HEK293 (cell line): ENCODE data around the gene EEF2.
A peak's percentile ranks its signal among the peaks of the same experiment; 100 is the strongest.

ENCODE experiments used
- CTCF ChIA-PET: fragments of 350-600 bp; formaldehyde crosslinking; extraction: SDS; loops from one replicate; lab custom pipeline; 2021; ENCODE audit warnings: antibody characterized with exemption; lab: Yijun Ruan, JAX
- POLR2A ChIA-PET: fragments of 300-600 bp; formaldehyde crosslinking; extraction: SDS; loops from one replicate; lab custom pipeline; 2020; ENCODE audit warnings: antibody characterized with exemption, inconsistent platforms; lab: Yijun Ruan, JAX
- H3K27ac ChIP-seq: fragments of 200-500 bp; sonication (Bioruptor generic); 2 replicates; pipeline ENCODE4 v1.5.1; 2014; ENCODE audit warnings: low read depth, low read length, control low read depth, inconsistent platforms; ENCODE audit errors: extremely low read depth
- H3K36me3 ChIP-seq, 2 experiments: fragments of 200-500 bp in 1 of 2; sonication (Bioruptor generic) in 1 of 2; 1 replicate in 1 of 2; 2 replicates in 1 of 2; pipeline ENCODE4 v1.5.1; 2014 to 2017; ENCODE audit warnings: inconsistent platforms in 2 of 2, low read length in 2 of 2; ENCODE audit not compliant: control insufficient read depth in 2 of 2, insufficient read depth in 1 of 2
- H3K4me1 ChIP-seq: fragments of 200-500 bp; sonication (Bioruptor generic); 2 replicates; pipeline ENCODE4 v1.5.1; 2014; ENCODE audit warnings: mild to moderate bottlenecking, low read length, inconsistent platforms; ENCODE audit not compliant: control insufficient read depth, insufficient read depth
- H3K4me3 ChIP-seq: 2 replicates; pipeline ENCODE4 v1.5.1; 2011; ENCODE audit warnings: low read depth, mild to moderate bottlenecking, control low read depth, low read length, moderate library complexity
- H3K9me3 ChIP-seq: fragments of 200-500 bp; sonication (Bioruptor generic); 2 replicates; pipeline ENCODE4 v1.5.1; 2014; ENCODE audit warnings: low read depth, low read length, inconsistent platforms; ENCODE audit not compliant: control insufficient read depth, insufficient read depth
- KLF9 ChIP-seq: fragments of 450-650 bp; formaldehyde crosslinking; IDR thresholded peaks from 2 replicates; pipeline ENCODE4 v1.5.1; 2016; ENCODE audit warnings: missing biosample characterization, missing genetic modification characterization, low read depth
- ZEB2 ChIP-seq: fragments of 450-650 bp; formaldehyde crosslinking; IDR thresholded peaks from 2 replicates; pipeline ENCODE4 v1.5.1; 2016; ENCODE audit warnings: missing biosample characterization, missing genetic modification characterization
- ZIC2 ChIP-seq: fragments of 450-650 bp; formaldehyde crosslinking; IDR thresholded peaks from 2 replicates; pipeline ENCODE4 v1.5.1; 2016; ENCODE audit warnings: missing biosample characterization, missing genetic modification characterization
- ZNF121 ChIP-seq: fragments of 450-650 bp; formaldehyde crosslinking; IDR thresholded peaks from 2 replicates; pipeline ENCODE4 v1.5.1; 2016; ENCODE audit warnings: missing biosample characterization, missing genetic modification characterization
- ZNF174 ChIP-seq: fragments of 450-650 bp; formaldehyde crosslinking; IDR thresholded peaks from 2 replicates; pipeline ENCODE4 v1.5.0; 2017; ENCODE audit warnings: missing biosample characterization, mild to moderate bottlenecking, missing genetic modification characterization
- ZNF202 ChIP-seq: fragments of 450-650 bp; formaldehyde crosslinking; IDR thresholded peaks from 2 replicates; pipeline ENCODE4 v1.5.1; 2016; ENCODE audit warnings: missing biosample characterization, missing genetic modification characterization, borderline replicate concordance
- ZNF211 ChIP-seq: fragments of 450-650 bp; formaldehyde crosslinking; IDR thresholded peaks from 2 replicates; pipeline ENCODE4 v1.5.1; 2016; ENCODE audit warnings: low read depth, missing biosample characterization, missing genetic modification characterization
- ZNF311 ChIP-seq: fragments of 450-650 bp; formaldehyde crosslinking; IDR thresholded peaks from 2 replicates; pipeline ENCODE4 v1.5.1; 2017; ENCODE audit warnings: missing biosample characterization, missing genetic modification characterization, borderline replicate concordance
- ZNF391 ChIP-seq: fragments of 450-650 bp; formaldehyde crosslinking; IDR thresholded peaks from 2 replicates; pipeline ENCODE4 v1.5.1; 2016; ENCODE audit warnings: low read depth, missing biosample characterization, missing genetic modification characterization, borderline replicate concordance
- ZNF600 ChIP-seq: fragments of 450-650 bp; formaldehyde crosslinking; IDR thresholded peaks from 2 replicates; pipeline ENCODE4 v1.5.1; 2016; ENCODE audit warnings: missing biosample characterization, missing genetic modification characterization
- ZNF660 ChIP-seq: fragments of 450-650 bp; IDR thresholded peaks from 2 replicates; pipeline ENCODE4 v1.5.1; 2018; ENCODE audit warnings: missing biosample characterization, mild to moderate bottlenecking, missing genetic modification characterization
- ZSCAN30 ChIP-seq: fragments of 450-650 bp; IDR thresholded peaks from 2 replicates; pipeline ENCODE4 v1.5.1; 2018; ENCODE audit warnings: missing biosample characterization, mild to moderate bottlenecking, missing genetic modification characterization, moderate library complexity
- TF ChIP-seq, protein P1 (sequence below): fragments of 450-650 bp; formaldehyde crosslinking; IDR thresholded peaks from 2 replicates; pipeline ENCODE4 v1.5.1; 2016; ENCODE audit warnings: missing biosample characterization, missing genetic modification characterization
- TF ChIP-seq, protein P2 (sequence below): fragments of 450-650 bp; formaldehyde crosslinking; IDR thresholded peaks from 2 replicates; pipeline ENCODE4 v1.5.1; 2016; ENCODE audit warnings: missing biosample characterization, missing genetic modification characterization, borderline replicate concordance
- TF ChIP-seq, protein P3 (sequence below): fragments of 450-650 bp; formaldehyde crosslinking; IDR thresholded peaks from 2 replicates; pipeline ENCODE4 v1.5.1; 2016; ENCODE audit warnings: missing biosample characterization, missing genetic modification characterization
- TF ChIP-seq, protein P4 (sequence below): fragments of 450-650 bp; formaldehyde crosslinking; IDR thresholded peaks from 2 replicates; pipeline ENCODE4 v1.5.1; 2016; ENCODE audit warnings: missing biosample characterization, missing genetic modification characterization, low read depth

The EEF2 gene

DNA sequence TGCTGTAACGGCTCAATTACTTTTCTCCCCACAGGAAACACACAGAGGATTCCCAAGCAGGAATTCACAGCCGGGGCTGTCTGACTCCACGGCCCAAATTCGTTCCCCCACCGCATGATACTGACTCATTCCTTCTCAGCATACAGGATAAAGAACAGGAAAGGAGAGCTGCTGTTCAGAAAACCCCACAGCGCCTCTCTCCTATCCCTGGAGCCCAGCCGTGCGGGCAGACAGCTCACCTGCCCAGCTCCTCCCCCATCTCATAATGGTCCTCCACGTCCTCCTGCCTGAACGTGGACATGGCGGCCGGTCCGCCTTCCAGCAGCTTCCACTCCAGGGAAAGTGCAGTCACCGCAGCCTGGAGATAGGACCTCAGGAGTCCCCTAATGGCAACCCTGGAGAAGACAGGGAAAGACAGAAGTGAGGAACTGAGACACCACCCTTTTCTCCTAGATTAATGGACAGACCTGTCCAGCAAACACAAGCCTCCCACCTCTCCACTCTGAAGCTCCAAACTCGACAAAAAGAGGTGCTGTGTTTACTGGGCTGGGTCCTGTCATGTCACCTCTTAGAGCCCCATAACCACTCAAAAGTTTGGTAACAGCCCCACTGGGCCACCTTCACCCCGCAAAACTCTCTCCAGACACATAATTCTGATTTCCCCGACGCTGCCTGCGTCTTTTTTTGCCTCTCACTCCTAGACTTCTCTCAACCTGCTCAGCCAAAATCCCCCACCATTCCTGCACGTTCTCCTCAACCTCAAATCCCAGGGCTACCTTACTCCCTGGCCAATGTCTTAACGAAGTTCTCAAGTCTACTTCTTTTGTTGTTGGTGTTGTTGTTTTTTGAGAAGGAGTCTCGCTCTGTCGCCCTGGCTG, 15.6 kb downstream of the EEF2 start (continued):
- TF ChIP-seq ZNF202 (no peak), ZNF600 (tag by site-specific recombination) (peak; percentile 67), ZNF121 (peak; percentile 78), ZNF211 (tag by site-specific recombination) (no peak), ZIC2 (tag by site-specific recombination) (0 out of 2 replicates have a peak, but pooled peaks have one; percentile 18), ZEB2 (0 out of 2 replicates have a peak, but pooled peaks have one; percentile 9)
- TF ChIP-seq, protein P1, sequence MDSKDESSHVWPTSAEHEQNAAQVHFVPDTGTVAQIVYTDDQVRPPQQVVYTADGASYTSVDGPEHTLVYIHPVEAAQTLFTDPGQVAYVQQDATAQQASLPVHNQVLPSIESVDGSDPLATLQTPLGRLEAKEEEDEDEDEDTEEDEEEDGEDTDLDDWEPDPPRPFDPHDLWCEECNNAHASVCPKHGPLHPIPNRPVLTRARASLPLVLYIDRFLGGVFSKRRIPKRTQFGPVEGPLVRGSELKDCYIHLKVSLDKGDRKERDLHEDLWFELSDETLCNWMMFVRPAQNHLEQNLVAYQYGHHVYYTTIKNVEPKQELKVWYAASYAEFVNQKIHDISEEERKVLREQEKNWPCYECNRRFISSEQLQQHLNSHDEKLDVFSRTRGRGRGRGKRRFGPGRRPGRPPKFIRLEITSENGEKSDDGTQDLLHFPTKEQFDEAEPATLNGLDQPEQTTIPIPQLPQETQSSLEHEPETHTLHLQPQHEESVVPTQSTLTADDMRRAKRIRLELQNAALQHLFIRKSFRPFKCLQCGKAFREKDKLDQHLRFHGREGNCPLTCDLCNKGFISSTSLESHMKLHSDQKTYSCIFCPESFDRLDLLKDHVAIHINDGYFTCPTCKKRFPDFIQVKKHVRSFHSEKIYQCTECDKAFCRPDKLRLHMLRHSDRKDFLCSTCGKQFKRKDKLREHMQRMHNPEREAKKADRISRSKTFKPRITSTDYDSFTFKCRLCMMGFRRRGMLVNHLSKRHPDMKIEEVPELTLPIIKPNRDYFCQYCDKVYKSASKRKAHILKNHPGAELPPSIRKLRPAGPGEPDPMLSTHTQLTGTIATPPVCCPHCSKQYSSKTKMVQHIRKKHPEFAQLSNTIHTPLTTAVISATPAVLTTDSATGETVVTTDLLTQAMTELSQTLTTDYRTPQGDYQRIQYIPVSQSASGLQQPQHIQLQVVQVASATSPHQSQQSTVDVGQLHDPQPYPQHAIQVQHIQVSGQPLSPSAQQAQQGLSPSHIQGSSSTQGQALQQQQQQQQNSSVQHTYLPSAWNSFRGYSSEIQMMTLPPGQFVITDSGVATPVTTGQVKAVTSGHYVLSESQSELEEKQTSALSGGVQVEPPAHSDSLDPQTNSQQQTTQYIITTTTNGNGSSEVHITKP: peak; percentile 52

DNA sequence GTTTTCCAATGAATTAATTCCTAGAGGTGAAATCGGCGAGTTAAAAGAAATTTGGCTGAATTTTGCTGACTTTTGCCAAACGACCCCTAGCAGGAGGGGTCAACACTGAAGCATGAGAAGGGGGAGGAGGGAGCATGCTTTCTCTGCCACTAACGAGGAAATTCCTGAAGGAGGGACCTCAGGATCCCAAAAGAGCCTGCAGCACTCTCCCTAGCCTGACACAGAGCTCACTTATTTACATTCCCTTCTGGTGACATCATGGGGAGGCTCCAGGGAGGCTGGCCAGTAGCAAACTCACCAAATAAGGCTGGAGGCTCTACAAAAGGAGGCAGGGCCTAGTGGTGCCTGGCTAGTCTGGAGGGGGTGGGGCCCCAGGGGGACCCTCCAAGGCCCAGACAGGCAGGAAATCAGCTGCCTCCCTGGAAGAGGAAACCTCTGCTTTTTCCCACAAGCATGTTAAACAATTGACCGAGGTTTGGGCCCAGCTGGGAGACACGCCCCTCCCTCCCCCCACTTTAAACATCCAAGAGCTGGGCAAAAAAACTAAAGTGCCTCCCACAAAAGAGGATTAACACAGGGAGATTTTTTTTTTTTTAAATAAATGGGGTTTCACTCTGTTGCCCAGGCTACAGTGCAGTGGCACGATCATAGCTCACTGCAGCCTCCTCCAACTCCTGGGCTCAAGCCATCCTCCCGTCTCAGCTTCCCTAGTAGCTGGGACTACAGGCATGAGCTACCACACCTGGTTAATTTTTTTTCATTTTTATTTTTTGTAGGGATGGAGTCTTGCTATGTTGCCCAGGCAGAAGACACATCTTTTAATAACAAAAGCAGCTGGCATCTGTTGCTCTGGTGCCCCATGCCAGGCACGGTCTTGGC, 16.5 kb downstream of the EEF2 start:
- Histone ChIP-seq H3K27ac (peak overlapping the region; percentile 78), H3K4me1 (peaks cover 17% of the 10 kb centered on the region), H3K36me3 (peaks cover 18 to 44% of the 10 kb centered on the region in 2 experiments; a peak in 2 of 3 replicates), H3K4me3 (no peak overlapping the region; the same call in 1 of the 2 replicates), H3K9me3 (no peaks in the 10 kb centered on the region)
- CTCF ChIA-PET: interaction anchor here (0.5 to 2.0 kb wide), 14 partner anchors 10 to 577 kb away, joined by 3 to 10 read pairs (median 4); partner anchors contain the start of genes EEF2 and NMRK2
- POLR2A ChIA-PET: interaction anchor here (0.7 to 5.3 kb wide), 15 partner anchors 10 to 503 kb away, joined by 3 to 258 read pairs (median 6); partner anchors contain the start of genes EEF2, HDGFL2, MPND and MRPL54
- TF ChIP-seq, protein P2, sequence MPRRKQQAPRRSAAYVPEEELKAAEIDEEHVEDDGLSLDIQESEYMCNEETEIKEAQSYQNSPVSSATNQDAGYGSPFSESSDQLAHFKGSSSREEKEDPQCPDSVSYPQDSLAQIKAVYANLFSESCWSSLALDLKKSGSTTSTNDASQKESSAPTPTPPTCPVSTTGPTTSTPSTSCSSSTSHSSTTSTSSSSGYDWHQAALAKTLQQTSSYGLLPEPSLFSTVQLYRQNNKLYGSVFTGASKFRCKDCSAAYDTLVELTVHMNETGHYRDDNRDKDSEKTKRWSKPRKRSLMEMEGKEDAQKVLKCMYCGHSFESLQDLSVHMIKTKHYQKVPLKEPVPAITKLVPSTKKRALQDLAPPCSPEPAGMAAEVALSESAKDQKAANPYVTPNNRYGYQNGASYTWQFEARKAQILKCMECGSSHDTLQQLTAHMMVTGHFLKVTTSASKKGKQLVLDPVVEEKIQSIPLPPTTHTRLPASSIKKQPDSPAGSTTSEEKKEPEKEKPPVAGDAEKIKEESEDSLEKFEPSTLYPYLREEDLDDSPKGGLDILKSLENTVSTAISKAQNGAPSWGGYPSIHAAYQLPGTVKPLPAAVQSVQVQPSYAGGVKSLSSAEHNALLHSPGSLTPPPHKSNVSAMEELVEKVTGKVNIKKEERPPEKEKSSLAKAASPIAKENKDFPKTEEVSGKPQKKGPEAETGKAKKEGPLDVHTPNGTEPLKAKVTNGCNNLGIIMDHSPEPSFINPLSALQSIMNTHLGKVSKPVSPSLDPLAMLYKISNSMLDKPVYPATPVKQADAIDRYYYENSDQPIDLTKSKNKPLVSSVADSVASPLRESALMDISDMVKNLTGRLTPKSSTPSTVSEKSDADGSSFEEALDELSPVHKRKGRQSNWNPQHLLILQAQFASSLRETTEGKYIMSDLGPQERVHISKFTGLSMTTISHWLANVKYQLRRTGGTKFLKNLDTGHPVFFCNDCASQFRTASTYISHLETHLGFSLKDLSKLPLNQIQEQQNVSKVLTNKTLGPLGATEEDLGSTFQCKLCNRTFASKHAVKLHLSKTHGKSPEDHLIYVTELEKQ: peak; percentile 40
- TF ChIP-seq ZNF121 (peak; percentile 98), ZNF174 (tag by site-specific recombination) (no peak), KLF9 (tag by site-specific recombination) (peak; percentile 90), ZNF391 (no peak), ZNF660 (tag by site-specific recombination) (peak; percentile 86), ZNF311 (tag by site-specific recombination) (no peak), ZSCAN30 (tag by site-specific recombination) (peak; percentile 92), ZEB2 (peak; percentile 88)
- TF ChIP-seq, protein P1: peak; percentile 42
- TF ChIP-seq, protein P3, sequence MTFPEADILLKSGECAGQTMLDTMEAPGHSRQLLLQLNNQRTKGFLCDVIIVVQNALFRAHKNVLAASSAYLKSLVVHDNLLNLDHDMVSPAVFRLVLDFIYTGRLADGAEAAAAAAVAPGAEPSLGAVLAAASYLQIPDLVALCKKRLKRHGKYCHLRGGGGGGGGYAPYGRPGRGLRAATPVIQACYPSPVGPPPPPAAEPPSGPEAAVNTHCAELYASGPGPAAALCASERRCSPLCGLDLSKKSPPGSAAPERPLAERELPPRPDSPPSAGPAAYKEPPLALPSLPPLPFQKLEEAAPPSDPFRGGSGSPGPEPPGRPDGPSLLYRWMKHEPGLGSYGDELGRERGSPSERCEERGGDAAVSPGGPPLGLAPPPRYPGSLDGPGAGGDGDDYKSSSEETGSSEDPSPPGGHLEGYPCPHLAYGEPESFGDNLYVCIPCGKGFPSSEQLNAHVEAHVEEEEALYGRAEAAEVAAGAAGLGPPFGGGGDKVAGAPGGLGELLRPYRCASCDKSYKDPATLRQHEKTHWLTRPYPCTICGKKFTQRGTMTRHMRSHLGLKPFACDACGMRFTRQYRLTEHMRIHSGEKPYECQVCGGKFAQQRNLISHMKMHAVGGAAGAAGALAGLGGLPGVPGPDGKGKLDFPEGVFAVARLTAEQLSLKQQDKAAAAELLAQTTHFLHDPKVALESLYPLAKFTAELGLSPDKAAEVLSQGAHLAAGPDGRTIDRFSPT (tag by site-specific recombination): peak; percentile 51; the same call in 1 of the 2 replicates
- TF ChIP-seq, protein P4, sequence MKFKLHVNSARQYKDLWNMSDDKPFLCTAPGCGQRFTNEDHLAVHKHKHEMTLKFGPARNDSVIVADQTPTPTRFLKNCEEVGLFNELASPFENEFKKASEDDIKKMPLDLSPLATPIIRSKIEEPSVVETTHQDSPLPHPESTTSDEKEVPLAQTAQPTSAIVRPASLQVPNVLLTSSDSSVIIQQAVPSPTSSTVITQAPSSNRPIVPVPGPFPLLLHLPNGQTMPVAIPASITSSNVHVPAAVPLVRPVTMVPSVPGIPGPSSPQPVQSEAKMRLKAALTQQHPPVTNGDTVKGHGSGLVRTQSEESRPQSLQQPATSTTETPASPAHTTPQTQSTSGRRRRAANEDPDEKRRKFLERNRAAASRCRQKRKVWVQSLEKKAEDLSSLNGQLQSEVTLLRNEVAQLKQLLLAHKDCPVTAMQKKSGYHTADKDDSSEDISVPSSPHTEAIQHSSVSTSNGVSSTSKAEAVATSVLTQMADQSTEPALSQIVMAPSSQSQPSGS (tag by site-specific recombination): peak; percentile 94
